Right lobe of liver (tissue), 6 donors: Measurements from ENCODE around the gene ZNF136. TPM values are rescaled to one million over a fixed set of nuclear protein-coding genes. Genes with fewer than 3 reads are reported as not detected.

ENCODE experiments used
- ATAC-seq, 4 donors: fragments of 200-7000 bp; cut with Tn5 transposase; one replicate each; pipeline ENCODE4 v1.9.1; 2020; ENCODE audit warnings: mild to moderate bottlenecking in 4 of 4, moderate library complexity in 4 of 4
- DNase-seq, 3 donors: peaks; one replicate each; pipeline ENCODE4 v3.0.0-alpha.2; 2020
- H3K27ac ChIP-seq, 3 donors: fragments of 200-600 bp; one replicate each; pipeline ENCODE4 v1.8.0; 2022
- H3K27me3 ChIP-seq, 2 donors: fragments of 200-600 bp; one replicate each; pipeline ENCODE4 v1.8.0; 2022
- H3K36me3 ChIP-seq, 4 donors: fragments of 200-600 bp; sonication (generic) in 1 of 4; one replicate each; pipeline versions ENCODE4 v1.5.1 to v1.8.0; 2017 to 2022; ENCODE audit warnings: control low read depth in 1 of 4
- H3K4me1 ChIP-seq, 4 donors: fragments of 200-600 bp; sonication (generic) in 1 of 4; one replicate each; pipeline versions ENCODE4 v1.5.1 to v1.8.0; 2017 to 2022; ENCODE audit warnings: control low read depth in 1 of 4
- H3K4me3 ChIP-seq, 3 donors: fragments of 200-600 bp; one replicate each; pipeline ENCODE4 v1.8.0; 2022
- H3K9me3 ChIP-seq, 4 donors: fragments of 200-600 bp; sonication (generic) in 1 of 4; one replicate each; pipeline versions ENCODE4 v1.5.1 to v1.8.0; 2017 to 2022; ENCODE audit warnings: control low read depth in 1 of 4
- POLR2A ChIP-seq: fragments of 450-650 bp; IDR thresholded peaks from one replicate; pipeline ENCODE4 v1.6.1; 2017; ENCODE audit warnings: antibody characterized with exemption, mild to moderate bottlenecking
- WGBS: methylation state at CpG from one replicate; pipeline ENCODE4 v1.1.6; 2018; ENCODE audit warnings: low coverage, low lambda C conversion rate; ENCODE audit not compliant: insufficient coverage; ENCODE audit errors: missing lambda C conversion rate; 5-methylcytosine and 5-hydroxymethylcytosine counted together
- intact Hi-C, 2 donors: fragments of 100-400 bp; cut with DNase I; formaldehyde crosslinking; loops; one replicate each; pipeline versions ENCODE4 v1.11.2 to v1.14.1; 2022
- total RNA-seq, 6 experiments: library from RNA; depleted of rRNA in 2 of 6; stranded (reverse); fragments of >200 nt in 2 of 6; fragmentation: NEBNext Ultra II Directional in 3 of 6; extraction: Animal tissue kit (Norgen Biotek cat#: 25700) in 3 of 6; gene quantifications; one replicate each; pipeline versions ENCODE4 v1.1.0 to v1.2.4, GENCODE V29; 2016 to 2023
- TF ChIP-seq, protein P1 (sequence below), 4 donors: fragments of 200-600 bp in 3 of 4; fragments of 450-650 bp in 1 of 4; IDR thresholded peaks; one replicate each; pipeline versions ENCODE4 v1.5.1 to v1.8.0; 2016 to 2022; ENCODE audit warnings: antibody characterized with exemption in 4 of 4, mild to moderate bottlenecking in 2 of 4
- donor health status: DM: no; HTN: yes; CAD: no.
- donor health status: DM: no; HTN: no; CAD: no.
- donor health status: DM: no; HTN: no; CAD: no.
- donor health status: DM: no; HTN: yes; CAD: no.
- donor health status: DM: no; HTN: yes; CAD: no.

The ZNF136 gene
- total RNA-seq, 6 experiments from 2014 or later, result 1.3 to 3.9 (median 2.2) TPM

DNA sequence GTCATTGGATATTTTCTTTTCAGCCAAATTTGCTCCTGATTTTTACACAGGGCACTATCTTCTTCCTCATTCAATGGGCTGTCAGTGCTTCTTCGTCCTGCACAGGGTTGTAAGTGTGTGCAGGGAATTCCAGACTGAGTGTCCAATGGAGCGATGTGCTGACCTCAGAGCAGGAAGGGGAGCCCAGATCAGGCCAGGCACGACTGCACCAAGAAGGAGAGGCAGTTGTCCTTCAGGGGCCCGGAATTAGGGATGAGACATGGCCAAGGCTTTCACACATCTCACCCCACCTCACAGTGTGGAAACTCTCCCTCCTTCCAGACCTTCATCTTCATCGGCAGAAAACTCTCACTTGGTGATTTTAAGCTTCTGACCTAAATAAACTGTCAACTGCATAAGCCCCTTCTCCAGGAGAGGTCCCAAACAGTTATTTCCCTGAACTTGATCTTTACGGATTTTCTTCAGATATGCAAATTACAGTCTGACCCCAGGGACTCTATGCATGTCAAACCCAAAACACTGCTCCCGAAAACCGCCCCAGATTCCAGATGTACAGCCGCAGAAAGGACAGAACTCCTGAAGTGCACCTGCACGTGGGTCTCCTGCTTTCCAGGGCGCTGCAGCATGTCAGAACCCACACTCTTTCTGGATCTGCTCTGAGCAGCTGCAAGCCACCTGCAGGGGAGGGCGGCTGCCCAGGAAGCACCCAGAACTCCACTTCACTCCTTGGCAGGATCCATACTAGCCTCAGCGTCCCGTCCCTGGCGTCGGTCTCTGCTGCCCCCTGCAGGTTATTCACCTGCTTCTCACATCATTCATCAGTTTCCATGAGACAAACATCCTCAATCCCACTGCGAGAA, 22.1 kb upstream of the ZNF136 start:
- peak overlapping the region; percentile 82 to 94 (median 87) for H3K4me3 ChIP-seq
- H3K27me3 ChIP-seq, result no peaks in the 10 kb centered on the region
- H3K9me3 ChIP-seq, result no peaks in the 10 kb centered on the region
- intact Hi-C loops, result loop anchor here in 1 of 2 donors (10.0 kb wide), 2 partner anchors 86 to 256 kb away; partner anchors contain the start of genes ZNF69 and ZNF878
- WGBS, result 12% methylated on average over 14 of the region's 17 CpGs
- H3K36me3 ChIP-seq, result peaks cover 0 to 6% (median 3%) of the 10 kb centered on the region in 4 donors
- ATAC-seq (peak; percentile 87 to 90 (median 88)), DNase-seq (peak; percentile 86 to 90 (median 89))
- peaks cover 0 to 6% (median 1%) of the 10 kb centered on the region in 4 donors for H3K4me1 ChIP-seq
- TF ChIP-seq POLR2A, result no peak
- TF ChIP-seq, protein P1, sequence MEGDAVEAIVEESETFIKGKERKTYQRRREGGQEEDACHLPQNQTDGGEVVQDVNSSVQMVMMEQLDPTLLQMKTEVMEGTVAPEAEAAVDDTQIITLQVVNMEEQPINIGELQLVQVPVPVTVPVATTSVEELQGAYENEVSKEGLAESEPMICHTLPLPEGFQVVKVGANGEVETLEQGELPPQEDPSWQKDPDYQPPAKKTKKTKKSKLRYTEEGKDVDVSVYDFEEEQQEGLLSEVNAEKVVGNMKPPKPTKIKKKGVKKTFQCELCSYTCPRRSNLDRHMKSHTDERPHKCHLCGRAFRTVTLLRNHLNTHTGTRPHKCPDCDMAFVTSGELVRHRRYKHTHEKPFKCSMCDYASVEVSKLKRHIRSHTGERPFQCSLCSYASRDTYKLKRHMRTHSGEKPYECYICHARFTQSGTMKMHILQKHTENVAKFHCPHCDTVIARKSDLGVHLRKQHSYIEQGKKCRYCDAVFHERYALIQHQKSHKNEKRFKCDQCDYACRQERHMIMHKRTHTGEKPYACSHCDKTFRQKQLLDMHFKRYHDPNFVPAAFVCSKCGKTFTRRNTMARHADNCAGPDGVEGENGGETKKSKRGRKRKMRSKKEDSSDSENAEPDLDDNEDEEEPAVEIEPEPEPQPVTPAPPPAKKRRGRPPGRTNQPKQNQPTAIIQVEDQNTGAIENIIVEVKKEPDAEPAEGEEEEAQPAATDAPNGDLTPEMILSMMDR (IDR thresholded peaks at IDR 0.05), result peak; percentile 92 to 95 (median 94)
- H3K27ac ChIP-seq, result no peak overlapping the region

DNA sequence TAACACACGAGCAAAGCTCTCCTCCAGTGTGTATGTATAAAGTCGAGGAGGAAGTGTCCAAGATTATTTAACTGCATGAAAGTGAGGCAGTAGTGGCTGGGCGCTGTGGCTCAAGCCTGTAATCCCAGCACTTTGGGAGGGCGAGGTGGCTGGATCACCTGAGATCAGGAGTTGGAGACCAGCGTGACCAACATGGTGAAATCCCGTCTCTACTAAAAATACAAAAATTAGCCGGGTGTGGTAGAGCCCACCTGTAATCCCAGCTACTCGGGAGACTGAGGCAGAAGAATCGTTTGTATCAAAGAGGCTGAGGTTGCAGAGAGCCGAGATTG, 21.5 kb upstream of the ZNF136 start:
- Histone ChIP-seq H3K4me1 (peaks cover 0 to 6% (median 1%) of the 10 kb centered on the region in 4 donors), H3K9me3 (peaks cover 0 to 3% (median 0%) of the 10 kb centered on the region in 4 donors), H3K36me3 (peaks cover 0 to 11% (median 5%) of the 10 kb centered on the region in 4 donors), H3K27ac (no peak overlapping the region), H3K27me3 (no peaks in the 10 kb centered on the region), H3K4me3 (no peak overlapping the region)
- intact Hi-C loops, result loop anchor here in 1 of 2 donors (10.0 kb wide), 2 partner anchors 87 to 257 kb away; partner anchors contain the start of genes ZNF69 and ZNF878
- no peak for DNase-seq
- ATAC-seq, result no peak
- WGBS, result 53% methylated on average over 10 of the region's 10 CpGs
- no peak for TF ChIP-seq POLR2A
- TF ChIP-seq, protein P1 (IDR thresholded peaks at IDR 0.05), result no peak

DNA sequence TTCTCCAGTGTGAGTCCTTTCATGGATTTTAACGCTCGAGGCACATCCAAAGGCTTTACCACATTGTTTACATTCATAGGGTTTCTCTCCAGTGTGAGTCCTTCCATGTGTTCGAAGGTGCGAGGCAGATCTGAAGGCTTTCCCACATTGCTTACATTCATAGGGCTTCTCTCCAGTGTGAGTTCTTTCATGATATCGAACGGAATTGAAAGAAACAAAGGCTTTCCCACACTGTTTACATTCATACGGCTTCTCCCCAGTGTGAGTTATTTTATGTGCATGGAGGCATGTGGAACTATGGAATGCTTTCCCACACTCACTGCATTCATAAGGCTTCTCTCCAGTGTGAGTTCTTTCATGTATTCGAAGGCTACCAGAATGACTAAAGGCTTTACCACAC, 17.5 kb upstream of the ZNF136 start:
- no peak for DNase-seq
- peaks cover 0 to 6% (median 0%) of the 10 kb centered on the region in 4 donors for H3K4me1 ChIP-seq
- no peaks in the 10 kb centered on the region for H3K27me3 ChIP-seq
- TF ChIP-seq, protein P1 (IDR thresholded peaks at IDR 0.05), result no peak
- no peak for TF ChIP-seq POLR2A
- H3K9me3 ChIP-seq, result peaks cover 0 to 7% (median 0%) of the 10 kb centered on the region in 4 donors
- WGBS, result 100% methylated on average over 7 of the region's 8 CpGs
- peaks cover 0 to 21% (median 7%) of the 10 kb centered on the region in 4 donors for H3K36me3 ChIP-seq
- no peak for ATAC-seq
- no peak overlapping the region for H3K4me3 ChIP-seq
- H3K27ac ChIP-seq, result no peak overlapping the region
- intact Hi-C loops, result loop anchor here in 1 of 2 donors (10.0 kb wide), 2 partner anchors 91 to 261 kb away; partner anchors contain the start of genes ZNF69 and ZNF878

DNA sequence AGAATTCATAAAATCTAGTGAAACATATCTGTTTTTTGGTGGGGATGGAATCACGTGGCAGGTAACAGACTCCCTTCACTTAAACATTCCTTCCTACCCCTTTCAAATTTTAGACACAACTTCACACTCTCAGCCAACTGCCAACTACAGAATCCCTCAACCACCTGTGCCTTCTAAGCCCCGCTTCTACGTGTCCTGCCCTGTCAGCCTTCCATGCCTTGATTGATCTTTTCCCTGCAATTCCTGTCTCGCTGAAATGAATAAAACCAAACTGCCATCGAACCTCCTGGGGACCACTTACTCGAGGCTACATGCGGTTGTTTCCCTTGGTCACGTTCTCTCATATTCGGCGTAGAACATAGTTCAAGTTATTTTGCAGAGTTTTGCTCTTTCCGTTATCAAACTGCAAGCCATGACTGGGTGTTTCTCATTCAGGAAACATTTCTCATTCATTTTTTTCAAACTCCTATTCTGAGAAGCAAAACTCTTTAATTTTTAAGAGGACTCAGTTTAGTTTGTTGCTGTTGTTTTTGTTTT, 7.5 kb upstream of the ZNF136 start:
- Histone ChIP-seq H3K27me3 (no peaks in the 10 kb centered on the region), H3K9me3 (no peaks in the 10 kb centered on the region), H3K4me3 (peak overlapping the region; percentile 59 to 73 (median 70)), H3K27ac (peak overlapping the region in 1 of 3 donors; percentile 6), H3K4me1 (no peaks in the 10 kb centered on the region), H3K36me3 (peaks cover 0 to 3% (median 0%) of the 10 kb centered on the region in 4 donors)
- WGBS, result 20% methylated on average over 11 of the region's 11 CpGs
- ATAC-seq (no peak), DNase-seq (no peak)
- TF ChIP-seq POLR2A, result no peak
- TF ChIP-seq, protein P1 (IDR thresholded peaks at IDR 0.05), result no peak
- intact Hi-C loops, result no loop called here
